GM21390 (cell line): Measurements from ENCODE around the gene FBXO10.
"Not testable (repeated sequence)": the region's sequence is repeated elsewhere in the genome, so short reads cannot be mapped to it uniquely, and the experiment has no call there.

Experiments used
- ATAC-seq: cut with Tn5 transposase; IDR thresholded peaks from one replicate; pipeline ENCODE4 v1.9.1; 2021; ENCODE audit not compliant: unreplicated experiment

FBXO10 gene

DNA sequence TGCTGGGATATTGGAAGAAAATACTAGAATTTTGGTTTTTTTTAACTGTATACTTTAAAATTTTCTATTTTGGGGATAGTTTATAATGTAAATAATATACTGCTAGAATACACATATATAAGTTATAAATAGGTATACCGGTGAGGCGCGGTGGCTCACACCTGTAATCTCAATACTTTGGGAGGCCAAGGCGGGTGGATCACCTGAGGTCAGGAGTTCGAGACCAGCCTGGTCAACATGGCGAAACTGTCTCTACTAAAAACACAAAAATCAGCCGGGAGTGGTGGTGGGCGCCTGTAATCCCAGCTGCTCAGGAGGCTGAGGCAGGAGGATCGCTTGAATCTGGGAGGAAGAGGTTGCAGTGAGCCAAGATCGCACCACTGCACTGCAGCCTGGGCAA lies 61.8 kb downstream of the FBXO10 start:
- not testable (repeated sequence) for ATAC-seq

DNA sequence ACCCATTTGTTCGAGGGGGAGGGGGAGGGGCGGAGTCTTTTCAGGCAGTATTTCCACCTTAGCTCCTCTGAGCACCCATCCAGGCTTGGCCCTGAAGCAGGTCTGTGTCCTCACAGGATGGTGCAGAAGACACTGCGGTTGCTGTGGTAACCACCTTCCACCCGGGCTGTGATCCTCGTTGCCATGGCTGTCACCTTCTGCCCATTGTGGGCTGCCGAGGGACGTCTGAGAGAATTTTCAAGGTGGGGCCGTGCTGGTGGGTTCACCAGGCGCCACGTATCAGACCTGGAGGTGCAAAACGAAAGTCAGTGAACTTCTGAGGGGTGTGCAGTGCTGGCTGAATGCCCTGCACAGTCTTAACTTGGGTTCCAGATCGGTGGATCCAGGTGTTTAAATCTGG lies 63.7 kb downstream of the FBXO10 start:
- no peak for ATAC-seq

DNA sequence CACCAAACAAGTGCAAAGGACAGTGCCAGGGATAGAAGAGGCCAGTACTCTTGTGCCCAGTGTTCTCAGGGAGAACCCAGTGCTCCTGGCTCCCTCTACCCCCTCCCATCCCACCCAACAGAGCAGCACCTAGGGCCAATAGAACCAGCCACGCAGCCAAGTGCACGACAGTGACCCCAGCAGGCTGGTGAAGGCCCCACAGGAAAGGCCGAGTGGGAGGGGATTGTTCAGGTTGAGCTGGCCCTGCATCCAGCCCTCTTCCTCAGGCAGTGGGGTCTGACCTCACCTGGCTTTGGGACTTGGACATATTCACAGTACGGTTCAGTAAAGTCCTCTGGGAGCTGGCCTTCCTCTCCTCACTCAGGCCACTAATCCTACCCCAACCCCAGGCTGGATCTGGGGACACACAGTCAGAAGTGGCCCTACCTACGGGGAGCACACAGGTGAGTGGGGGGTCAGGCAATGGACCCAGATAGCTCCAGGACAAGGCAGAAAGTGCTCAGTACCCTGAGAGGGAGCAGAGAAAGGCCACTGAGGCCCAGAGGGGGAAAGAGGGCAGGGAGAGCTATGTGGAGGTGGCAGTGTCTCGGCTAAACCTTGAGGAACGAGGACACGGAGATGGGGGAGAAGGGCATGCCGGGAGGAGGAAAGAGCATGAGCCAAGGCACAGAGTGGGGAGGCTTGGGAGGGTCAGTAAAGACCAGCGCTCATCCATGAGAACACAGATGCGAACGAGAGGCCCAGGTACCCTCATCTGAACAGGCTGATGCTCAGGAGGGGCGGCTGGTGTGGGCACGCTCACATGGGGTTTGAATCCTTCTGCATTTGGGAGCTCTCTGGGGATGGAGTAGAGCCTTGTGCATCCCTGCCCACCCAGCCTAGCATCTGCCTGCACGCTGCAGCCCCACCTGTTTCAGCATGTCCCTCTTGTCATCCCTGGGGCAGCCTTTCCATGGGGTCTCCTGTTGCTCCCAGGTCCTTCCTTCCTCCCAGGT lies 64.9 kb downstream of the FBXO10 start:
- no peak for ATAC-seq

DNA sequence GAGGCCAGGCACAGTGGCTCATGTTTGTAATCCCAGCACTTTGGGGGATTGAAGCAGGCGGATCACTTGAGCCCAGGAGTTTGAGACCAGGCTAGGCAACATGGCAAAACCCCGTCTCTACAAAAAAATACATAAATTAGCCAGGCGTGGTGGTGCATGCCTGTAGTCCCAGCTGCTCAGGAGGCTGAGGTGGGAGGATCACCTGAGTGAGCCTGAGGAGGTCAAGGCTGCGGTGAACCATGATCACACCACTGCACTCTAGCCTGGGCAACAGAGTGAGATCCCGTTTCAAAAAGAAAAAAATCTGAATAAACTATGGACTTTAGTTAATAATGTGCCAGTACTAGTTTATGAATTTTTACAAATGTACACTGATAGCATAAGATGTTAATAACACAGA lies 66.1 kb downstream of the FBXO10 start:
- ATAC-seq: not testable (repeated sequence)

DNA sequence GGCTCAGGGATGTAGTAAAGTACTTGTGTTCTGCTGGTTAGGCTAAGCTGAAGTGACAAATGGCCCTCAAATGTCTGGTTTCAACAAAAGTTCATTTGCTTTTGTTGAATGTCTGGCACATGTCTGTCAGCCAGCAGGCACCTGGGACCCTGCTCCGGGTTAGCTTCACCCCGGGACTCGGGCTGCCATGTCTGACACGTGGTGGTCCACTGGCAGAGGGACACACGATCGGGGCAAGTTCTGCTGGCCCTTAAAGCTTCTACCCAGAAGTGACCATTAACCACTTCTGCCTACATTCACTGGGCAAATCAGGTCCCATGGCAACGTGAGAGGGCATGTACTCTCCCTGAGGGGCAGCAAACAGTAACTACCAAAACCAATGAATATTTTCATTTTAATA lies 66.6 kb downstream of the FBXO10 start:
- ATAC-seq: no peak

DNA sequence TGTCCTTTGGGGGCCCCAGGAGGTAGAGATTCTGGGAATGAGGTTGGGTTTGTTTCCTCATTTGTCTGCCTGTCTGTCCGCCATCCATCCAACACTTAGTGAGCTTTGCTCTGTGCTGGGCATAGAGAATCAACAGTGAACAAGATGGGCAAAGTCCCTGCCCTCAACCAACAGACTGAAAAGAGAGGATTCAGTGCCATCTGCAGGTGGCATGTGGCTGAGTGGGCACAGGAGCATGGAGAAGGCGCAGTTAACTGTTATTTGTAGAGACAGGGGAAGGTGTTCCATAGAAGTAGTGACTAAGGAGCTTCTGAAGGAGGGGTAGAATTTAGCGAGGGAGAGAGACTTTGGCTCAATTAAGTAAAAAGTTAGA lies 67.4 kb downstream of the FBXO10 start:
- no peak for ATAC-seq

DNA sequence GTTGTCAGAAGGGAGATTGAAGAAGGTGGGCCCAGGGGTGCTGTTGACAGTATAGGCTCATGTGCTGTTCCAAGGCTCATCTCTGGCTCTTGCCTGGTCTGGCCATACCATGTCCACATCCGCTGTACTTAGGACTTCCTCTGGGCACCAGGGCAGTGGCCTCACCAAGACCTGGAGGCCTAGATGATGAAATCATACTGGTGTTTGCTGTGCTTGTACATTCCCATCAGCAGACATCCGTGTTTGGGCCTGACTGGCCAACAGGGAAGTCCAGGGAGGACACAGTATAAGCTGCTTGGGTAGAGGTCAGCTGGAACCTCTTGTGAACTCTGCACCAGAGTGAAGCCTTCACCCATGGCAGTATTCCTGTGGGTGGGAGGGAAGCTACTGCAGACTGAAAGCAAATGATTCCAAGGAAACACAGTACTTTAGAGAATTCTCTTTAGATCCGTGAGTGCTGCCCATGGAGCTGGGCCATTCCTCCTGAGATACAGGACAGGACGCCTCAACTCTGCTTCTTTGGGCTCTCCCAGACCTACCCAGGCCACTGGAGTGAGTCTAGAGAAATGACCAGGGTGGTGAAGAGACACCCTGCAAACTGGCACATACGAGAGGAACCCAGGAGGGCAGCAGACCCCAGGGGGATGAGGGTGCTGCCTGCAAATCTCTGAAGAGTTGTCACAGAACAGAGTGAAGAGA lies 67.9 kb downstream of the FBXO10 start:
- ATAC-seq: no peak

DNA sequence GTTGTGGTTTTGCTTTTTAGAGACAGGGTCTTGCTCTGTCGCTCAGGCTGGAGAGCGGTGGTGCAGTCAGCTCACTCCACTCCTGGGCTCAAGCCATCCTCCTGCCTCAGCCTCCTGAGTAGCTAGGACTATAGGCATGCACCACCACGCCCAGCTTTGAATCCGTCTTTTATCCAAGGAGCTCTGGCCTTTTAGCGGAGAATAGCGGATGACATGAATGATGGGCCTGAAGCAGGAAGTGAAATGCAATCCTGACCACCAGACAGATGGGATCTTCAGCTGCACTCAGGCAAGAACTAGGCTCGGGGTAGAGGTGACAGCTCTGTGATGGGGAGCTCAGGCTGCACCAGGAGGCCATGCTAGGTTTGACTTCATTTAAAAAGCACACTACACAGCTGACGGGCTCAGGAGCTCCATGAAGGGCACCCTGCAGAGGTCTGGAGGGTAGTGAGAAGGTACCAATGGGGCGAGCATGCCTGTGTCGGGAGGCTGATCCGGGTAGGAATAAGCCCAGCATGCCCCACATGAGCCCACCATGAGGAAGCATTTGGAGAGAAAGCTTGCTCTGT lies 68.5 kb downstream of the FBXO10 start:
- no peak for ATAC-seq

DNA sequence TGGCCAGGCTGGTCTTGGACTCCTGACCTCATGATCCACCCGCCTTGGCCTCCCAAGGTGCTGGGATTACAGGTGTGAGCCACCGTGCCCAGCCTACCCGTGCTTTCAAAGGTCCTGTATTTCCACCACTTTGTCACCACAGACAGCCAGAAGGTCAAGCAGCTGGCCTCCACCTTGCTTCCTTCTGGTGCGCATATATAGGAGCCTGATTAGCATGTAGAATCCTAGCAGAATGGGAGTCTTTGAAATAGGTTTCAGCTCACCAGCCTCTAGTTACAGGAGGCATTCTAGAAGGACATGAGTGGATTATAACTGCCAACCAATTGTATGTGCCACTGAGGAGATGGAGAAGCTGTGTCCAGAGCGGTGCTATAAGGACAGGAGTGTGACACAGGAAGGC lies 71.6 kb downstream of the FBXO10 start:
- no peak for ATAC-seq

DNA sequence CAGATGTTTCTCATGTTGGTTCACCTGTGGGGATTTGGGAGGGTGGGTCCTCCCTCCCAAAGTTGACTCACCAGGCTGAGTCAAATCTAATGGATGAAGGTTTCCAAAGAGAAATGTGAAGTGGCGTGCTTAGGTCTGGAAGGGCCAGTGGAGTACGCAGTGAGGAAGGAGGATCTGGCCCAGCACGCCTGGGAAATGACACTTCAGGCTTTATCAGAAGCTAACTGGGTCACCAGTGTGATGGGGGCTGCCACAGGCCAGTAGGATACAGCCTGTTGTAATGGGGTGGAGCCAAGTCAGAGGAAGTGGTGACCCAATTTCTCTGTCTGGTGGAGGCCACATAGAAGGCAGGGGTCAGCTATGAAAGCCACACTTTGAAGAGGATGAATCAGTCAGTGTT lies 72.4 kb downstream of the FBXO10 start:
- ATAC-seq: no peak

DNA sequence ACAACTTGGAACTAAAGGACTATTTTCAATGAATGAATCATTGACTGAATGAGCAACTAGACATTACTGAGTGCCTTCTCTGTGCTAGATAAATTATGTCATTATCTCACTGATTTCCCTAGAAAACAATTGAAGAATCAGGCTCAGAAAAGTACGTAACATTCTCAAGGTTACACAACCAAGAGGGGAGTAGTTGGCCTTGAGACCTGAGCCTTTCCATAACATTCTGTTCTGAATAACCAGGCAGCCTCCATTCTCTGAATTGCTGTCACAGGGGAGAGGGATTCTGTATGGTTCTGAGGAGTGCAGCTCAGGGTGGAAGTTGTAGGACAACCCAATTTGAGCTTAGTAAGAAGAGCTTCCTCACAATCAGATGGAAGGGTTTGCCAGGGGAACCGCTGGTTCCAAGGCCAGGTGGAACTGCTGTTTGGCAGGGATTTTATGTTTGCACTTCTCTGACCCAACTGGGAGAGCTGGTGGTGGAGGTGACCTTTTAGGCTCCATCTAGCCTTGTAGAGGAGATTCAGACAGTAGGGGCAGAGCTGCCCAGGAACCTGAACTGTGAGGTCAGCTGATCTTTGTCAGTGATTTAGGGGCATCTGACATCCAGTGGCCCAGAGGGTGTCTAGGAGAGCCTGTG lies 74.1 kb downstream of the FBXO10 start:
- ATAC-seq: no peak

DNA sequence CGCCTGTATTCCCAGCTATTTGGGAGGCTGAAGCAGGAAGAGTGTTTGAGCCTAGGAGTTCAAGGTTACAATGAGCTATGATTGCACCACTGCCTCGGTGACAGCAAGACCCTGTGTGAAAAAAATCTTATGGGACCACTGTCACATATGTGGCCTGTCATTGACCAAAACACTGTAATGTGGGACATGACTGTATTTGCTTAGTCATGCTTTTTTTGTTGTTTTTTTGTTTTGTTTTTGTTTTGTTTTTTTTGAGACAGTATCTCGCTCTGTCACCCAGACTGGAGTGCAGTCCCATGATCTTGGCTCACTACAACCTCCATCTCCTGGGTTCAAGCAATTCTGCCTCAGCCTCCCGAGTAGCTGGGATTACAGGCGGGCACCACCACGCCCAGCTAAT lies 76.9 kb downstream of the FBXO10 start:
- no peak for ATAC-seq

DNA sequence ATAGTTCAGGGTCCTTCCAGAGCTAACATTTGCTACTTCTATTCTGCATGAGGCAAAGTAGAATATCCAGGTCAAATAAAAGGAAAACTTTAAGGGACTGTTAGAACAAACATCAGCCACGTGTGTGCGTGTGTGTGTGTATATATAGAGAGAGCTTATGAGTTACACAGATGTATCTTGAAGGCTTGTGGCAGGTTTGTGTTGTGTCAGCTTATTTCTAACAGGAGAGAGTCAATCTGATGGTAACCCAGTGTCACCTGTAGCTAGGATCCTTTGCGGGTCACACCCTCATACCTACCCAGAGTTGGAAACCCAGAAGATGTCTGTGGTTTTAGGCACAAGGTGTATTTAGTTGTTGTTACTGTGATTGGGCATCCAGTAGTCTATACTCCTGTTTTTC lies 77.7 kb downstream of the FBXO10 start:
- ATAC-seq: no peak

DNA sequence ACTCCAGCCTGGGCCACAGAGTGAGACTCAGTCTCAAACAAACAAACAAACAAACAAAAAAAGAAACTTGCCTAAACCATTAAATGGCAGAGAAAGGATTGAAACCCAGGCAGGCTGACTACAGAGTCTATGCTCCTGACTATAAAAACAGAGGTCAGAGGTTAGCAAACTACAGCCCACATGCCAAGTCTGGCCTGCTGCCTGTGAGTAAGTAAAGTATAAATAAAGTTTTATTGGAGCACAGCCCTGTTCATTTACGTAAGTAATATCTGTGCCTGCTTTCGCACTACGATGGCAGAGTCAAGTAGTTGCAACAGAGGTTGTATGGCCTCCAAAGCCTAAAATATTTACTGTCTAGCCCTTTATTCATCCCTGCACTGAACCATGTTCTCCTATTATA lies 78.9 kb downstream of the FBXO10 start:
- ATAC-seq: no peak

DNA sequence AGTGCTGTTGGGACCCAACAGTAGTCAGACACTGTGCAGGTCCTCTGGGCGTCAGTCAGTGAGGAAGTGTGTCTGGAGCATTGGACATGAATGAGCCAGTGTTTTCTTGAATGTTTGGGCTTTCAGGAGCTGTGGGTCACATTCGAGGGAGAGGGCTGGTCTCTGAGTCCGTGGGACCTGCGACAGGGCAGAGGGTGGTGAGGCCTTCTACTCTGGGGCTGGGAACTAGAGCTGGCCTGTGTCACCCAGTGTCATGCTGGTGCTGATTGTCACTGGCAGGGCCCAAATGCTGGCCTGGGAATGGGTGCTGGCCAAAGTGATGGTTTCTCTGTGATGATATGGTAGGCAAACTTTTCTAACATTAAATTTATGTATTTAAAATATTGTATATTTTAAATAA lies 80.2 kb downstream of the FBXO10 start:
- ATAC-seq: no peak

DNA sequence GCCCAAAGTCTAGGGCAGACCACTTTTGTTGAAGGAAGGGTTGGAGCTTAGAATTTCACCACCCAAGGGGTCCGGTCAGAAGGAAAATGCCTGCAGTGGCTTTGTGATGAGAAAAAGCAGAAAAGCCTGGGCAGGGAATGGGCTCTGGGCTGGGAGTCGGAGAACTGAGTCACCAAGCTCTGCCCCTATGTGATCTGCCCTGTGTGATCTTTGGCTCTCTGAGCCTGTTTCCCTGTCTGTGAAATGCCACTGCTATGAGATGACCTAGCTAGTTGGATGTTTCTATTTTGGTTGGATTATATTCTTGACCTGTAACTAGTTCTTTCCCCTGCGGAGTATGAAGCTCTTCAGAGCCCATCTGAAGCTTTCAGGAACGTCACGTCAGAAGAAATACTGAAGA lies 80.6 kb downstream of the FBXO10 start:
- no peak for ATAC-seq

DNA sequence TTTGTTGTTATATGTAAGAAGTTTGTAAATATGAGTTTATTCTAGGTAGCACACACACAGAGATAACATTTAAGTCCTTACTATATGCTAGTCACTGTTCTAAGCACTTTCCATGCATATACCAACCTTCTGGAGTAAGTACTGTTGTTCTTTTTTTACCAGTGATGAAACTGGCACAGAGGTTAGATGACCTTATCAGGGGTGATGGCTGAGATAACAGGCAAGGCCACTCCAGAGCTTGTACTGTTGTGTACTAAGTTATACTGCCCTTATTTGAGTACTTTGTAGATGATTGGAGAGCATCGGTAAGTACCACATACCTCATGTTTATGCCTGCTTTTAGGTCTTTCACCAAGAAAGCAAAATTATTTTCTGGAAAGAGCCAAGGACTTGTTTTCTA lies 84.2 kb downstream of the FBXO10 start:
- ATAC-seq: no peak

DNA sequence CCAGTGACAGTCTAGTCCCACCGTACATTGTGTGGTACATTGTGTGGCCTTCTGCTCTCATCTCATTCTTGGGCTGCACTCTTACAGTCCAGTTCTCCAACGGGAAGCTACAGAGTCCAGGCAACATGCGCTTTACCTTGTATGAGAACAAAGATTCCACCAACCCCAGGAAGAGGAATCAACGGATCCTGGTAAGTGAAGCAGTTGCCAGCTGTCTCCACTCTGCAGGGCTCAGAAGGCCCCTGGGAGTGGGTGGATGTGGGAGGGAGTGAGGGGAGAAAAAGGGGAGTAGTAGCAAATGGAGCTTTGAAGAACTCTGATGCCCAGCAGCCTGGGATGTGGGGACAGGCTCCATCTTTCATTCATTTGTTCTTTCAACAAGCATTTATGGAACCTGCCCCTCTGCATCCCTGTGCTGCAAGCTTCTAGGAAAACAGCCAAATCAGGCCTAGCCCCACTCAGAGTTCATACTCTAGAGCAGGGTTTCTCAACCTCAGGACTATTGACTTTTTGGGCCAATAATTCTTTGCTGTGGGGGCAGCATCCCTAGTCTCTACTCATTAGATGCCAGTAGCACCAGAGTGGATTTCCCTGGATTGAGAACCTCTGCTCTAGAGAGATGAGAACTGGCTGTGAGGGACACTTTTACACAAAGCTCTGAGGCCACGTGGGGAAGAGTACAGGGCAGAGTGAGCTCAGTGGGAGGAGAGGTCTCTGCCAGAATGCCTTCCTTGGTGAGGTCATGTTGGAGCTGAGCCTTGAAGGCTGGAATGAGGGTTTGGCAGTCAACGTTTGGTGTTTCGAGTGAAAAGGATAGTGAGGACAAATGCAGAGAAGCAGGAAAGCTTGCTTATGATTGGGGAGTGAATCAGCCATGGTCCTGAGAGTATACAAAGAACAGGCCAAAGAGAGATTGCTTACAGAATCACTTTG lies 89.3 kb downstream of the FBXO10 start:
- ATAC-seq: no peak

DNA sequence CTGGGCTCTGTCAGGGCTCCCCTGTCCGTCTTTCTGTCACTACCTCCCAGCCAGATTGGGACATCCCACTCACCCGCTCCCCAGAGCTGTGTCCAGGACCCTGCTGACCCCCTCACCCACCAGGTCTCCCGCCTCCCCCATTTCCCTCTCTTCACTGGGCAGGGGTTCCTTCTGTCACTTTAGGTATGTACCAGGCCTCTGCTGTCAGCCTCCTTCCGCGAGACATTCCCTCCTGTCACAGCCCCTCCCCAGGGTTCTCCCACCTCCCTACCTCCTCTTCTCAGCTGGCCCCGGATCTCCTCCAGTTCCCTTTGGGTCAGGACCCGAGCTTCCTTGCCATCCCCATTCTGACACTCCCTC lies 89.9 kb downstream of the FBXO10 start:
- ATAC-seq: no peak

DNA sequence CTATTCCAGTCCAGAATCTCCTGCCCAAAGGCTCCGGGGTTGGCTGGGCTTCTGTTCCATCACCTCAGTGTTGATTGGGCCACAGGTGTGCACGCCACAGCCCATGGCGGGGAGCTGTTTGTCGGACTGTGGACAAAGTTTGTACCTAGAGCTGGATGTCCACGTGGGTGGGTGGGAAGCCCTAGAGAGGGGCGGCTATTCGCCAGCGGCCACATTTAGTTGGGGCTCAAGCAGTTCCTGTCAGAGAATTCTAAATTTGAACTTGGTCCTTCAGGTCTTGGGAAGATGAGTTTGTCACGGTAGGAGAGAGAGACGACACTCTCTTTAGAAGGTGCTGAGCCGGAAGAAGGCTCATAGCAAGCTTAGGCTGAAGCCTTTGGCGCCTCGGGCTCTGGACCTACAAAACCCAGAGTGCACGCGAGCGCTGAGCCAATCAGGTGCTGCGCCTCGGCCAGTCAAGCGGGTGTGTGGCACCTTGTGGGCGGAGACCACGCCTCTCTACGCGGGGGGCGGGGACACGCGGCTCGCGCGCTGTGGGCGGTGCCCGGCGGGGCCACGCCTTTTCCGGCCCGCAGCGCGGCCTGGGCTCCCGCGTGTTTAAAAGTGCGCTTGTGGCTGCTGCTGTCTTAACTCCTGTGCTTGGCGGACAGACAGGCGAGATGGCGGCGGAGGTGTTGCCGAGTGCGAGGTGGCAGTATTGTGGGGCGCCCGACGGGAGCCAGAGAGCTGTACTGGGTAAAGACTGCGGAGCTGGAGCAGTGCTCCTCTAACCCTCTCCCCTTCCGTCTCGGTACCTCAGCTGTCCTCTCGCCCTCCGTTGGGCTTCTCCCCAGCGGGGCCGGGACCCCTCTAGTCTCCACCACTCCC lies 90.6 kb downstream of the FBXO10 start, which contains the start of gene POLR1E:
POLR1E (plus strand) TSS at position 560 of the 867 bp plus-strand sequence; CDS start at position 660, 100 bp downstream.
- peak; percentile 96 for ATAC-seq
